ENCODE results near the gene TPBGL.

TPBGL gene

GRCh38 chr11:75246671-75247350 lies 6.2 kb downstream of the TPBGL start:
- DNase-seq: no peak

- no peak for DNase-seq
Measured at GRCh38 chr11:75248924-75249256, 8.3 kb downstream of the TPBGL start.

GRCh38 chr11:75249704-75250103 lies 9.1 kb downstream of the TPBGL start:
- no peak for DNase-seq

GRCh38 chr11:75254326-75254725 lies 13.8 kb downstream of the TPBGL start:
- DNase-seq: no peak

GRCh38 chr11:75260396-75261170 lies 20.0 kb downstream of the TPBGL start:
- DNase-seq: no peak

- DNase-seq: no peak
Measured at GRCh38 chr11:75261902-75262361, 21.4 kb downstream of the TPBGL start.

GRCh38 chr11:75262436-75262835 lies 21.9 kb downstream of the TPBGL start:
- DNase-seq: no peak

- no peak for DNase-seq
Measured at GRCh38 chr11:75262961-75263852, 22.6 kb downstream of the TPBGL start.

- no peak for DNase-seq
Measured at GRCh38 chr11:75263944-75264349, 23.4 kb downstream of the TPBGL start.

- DNase-seq: no peak
Measured at GRCh38 chr11:75264356-75264755, 23.8 kb downstream of the TPBGL start.

GRCh38 chr11:75264971-75265370 lies 24.4 kb downstream of the TPBGL start:
- no peak for DNase-seq

GRCh38 chr11:75265851-75266531 lies 25.4 kb downstream of the TPBGL start:
- DNase-seq: no peak

- DNase-seq: no peak
Measured at GRCh38 chr11:75267171-75267970, 26.8 kb downstream of the TPBGL start.

- DNase-seq: no peak
Measured at GRCh38 chr11:75268626-75269366, 28.2 kb downstream of the TPBGL start.

GRCh38 chr11:75269367-75269660 lies 28.7 kb downstream of the TPBGL start:
- no peak for DNase-seq

- DNase-seq: no peak
Measured at GRCh38 chr11:75269896-75270295, 29.3 kb downstream of the TPBGL start.

- DNase-seq: peak; percentile 7
Measured at GRCh38 chr11:75270896-75271418, 30.4 kb downstream of the TPBGL start.

- no peak for DNase-seq
Measured at GRCh38 chr11:75271730-75272129, 31.2 kb downstream of the TPBGL start.

- DNase-seq: no peak
Measured at GRCh38 chr11:75272391-75272790, 31.8 kb downstream of the TPBGL start.

- DNase-seq: no peak
Measured at GRCh38 chr11:75272821-75273301, 32.3 kb downstream of the TPBGL start.

Data from fibroblast of skin of right quadriceps (primary cell).